GM12873 (cell line): ENCODE data around the gene ICA1.

Source experiments
- TF ChIP-seq, protein P1 (sequence below): IDR thresholded peaks from 2 replicates; pipeline ENCODE4 v1.5.1; 2012; ENCODE audit warnings: low read depth, mild to moderate bottlenecking, moderate library complexity, low read length, control low read depth; ENCODE audit not compliant: insufficient read depth; ENCODE audit errors: missing control alignments

Gene ICA1

DNA sequence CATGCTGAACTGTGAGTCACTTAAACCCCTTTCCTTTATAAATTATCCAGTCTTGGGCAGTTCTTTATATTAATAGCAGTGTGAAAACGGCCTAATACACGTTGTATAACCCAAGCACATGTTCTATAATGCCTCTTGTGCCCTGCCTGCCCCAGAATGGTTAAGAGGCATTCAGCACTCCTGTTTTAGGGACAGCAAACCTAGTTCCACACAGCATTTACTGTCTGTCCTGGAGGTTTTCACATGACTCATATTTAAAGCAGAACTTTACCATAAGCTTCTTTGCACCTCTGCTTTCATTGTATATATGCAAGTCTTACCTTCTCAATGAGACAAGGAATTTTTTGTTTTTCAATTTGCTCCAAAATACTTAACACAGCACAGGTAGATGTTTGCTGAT lies 144.8 kb downstream of the ICA1 start:
- TF ChIP-seq, protein P1, sequence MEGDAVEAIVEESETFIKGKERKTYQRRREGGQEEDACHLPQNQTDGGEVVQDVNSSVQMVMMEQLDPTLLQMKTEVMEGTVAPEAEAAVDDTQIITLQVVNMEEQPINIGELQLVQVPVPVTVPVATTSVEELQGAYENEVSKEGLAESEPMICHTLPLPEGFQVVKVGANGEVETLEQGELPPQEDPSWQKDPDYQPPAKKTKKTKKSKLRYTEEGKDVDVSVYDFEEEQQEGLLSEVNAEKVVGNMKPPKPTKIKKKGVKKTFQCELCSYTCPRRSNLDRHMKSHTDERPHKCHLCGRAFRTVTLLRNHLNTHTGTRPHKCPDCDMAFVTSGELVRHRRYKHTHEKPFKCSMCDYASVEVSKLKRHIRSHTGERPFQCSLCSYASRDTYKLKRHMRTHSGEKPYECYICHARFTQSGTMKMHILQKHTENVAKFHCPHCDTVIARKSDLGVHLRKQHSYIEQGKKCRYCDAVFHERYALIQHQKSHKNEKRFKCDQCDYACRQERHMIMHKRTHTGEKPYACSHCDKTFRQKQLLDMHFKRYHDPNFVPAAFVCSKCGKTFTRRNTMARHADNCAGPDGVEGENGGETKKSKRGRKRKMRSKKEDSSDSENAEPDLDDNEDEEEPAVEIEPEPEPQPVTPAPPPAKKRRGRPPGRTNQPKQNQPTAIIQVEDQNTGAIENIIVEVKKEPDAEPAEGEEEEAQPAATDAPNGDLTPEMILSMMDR, result no peak

GRCh38 chr7:8115547-8116402 lies 146.2 kb downstream of the ICA1 start:
- TF ChIP-seq, protein P1, result no peak

DNA sequence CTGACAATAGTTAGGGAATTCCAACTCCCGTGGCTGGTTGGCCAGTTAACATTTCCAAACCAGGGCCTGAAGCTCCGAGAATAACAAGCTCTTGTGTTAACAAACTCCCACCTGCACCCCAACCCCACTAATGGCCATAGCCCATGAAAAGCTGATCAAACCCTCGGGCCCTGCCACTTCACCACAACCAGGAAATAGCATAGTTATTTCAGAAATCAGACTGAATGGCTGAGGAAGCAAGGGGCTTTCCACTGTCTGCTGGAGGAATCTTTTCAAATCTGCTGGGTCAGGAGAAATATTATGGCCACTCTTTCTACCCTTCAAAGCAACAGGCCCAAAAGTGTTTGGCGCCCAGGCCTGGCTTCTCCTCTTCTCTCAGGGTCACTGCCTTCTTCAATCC lies 147.8 kb downstream of the ICA1 start:
- TF ChIP-seq, protein P1, result no peak

DNA sequence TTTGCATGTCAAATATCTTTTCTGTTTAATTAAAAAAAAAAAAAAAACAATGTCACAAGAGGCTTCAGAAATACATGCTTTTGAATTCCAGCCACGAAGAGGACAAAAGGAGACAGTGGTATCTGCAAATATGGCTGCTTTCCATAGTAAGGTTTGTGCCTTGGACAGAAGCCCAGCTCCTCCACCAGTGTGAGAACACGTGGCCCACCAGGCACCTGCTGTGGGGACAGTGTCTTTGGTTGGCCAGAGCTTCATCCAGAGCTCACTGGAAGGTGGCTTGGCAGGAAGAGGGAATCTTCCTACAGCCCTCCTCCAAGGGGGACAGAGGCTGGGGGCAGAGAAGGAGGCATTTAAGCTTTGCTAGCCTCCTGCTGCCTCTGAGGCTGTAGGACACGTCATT lies 148.8 kb downstream of the ICA1 start:
- TF ChIP-seq, protein P1, result no peak

GRCh38 chr7:8112685-8113084 lies 149.3 kb downstream of the ICA1 start:
- TF ChIP-seq, protein P1, result no peak

DNA sequence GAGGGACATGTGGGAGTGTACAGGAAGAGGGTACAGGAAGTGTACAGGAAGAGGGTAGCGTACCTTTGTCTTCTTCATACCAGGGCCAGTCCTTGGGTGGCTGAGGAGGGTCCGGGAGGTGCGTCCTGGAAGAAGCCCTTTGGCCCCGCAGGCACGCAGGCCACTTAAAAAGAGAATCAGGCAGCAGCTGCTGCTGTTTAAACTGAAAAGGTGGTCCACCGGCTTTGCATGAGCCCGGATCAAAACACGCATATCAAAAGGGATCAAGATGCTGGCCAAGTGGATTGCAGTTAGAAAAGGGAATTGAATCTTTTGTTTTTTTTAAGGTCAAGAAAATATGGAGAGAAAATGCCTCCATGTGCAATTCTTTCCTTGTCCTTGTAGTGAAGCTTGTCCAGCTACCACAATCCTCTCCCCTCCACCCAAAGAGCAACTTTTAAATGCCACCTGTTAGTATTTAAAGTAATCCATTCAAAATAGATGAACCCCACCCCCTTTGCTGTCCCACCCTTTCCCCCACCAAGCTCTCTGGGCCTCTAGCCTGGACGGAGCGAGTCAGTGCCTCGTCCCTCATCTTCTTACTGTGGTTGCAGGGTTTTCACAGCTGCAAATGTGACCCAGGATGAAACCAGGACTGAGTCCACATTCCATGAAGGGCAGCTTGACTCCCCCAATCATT lies 150.5 kb downstream of the ICA1 start:
- TF ChIP-seq, protein P1, result no peak

- TF ChIP-seq, protein P1, result no peak
Measured at GRCh38 chr7:8109196-8110022, 152.6 kb downstream of the ICA1 start.
